ENCODE results near the gene GYPC.
"Not testable (repeated sequence)": the region's sequence is repeated elsewhere in the genome, so short reads cannot be mapped to it uniquely, and the experiment has no call there.

The GYPC gene, protein sequence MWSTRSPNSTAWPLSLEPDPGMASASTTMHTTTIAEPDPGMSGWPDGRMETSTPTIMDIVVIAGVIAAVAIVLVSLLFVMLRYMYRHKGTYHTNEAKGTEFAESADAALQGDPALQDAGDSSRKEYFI

DNA sequence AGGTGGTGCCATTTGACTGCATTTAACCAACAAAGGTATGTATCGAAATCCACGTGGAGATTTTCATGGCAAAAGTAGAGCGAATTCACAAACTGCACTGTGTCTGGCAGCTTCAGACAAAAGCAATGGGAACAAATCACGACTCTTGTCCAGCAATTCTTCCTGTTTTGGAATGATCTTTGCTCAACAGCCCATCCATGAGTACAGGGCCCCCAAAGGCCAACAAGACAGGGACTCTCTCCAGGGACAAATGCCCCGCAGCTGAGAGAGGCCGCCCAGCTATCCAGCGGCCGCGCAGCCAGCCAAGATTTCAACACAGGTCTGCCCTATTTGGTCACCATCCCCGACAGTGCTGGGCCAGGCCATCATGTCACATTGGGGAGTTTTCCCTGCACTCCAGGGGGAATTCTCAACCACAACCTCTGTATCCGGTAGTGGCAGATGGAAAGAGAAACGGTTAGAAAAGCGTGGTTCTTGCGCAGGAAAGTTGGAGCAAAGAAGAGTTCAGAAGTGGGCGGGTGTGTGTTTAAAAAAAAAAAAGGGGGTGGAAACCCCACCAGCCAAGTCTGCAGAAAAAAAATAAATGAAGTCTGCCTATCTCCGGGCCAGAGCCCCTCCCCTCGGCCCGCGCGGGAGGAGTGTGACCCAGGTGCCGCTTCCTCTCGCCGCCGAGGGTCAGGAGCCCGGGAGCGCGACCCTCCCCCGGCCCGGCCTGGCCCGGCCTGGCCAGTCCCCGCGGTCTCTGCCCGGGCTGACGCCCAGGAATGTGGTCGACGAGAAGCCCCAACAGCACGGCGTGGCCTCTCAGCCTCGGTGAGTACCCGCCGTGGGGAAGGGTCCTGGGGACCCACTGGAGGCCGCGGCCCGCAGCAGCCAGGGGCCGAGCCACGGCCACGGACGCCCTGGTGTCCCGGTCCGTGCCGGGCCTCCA is at the start of gene GYPC:
GYPC (plus strand) TSS at position 659 of the 931 bp plus-strand sequence; CDS start at position 765, 106 bp downstream.
- peak; percentile 56 for DNase-seq

DNA sequence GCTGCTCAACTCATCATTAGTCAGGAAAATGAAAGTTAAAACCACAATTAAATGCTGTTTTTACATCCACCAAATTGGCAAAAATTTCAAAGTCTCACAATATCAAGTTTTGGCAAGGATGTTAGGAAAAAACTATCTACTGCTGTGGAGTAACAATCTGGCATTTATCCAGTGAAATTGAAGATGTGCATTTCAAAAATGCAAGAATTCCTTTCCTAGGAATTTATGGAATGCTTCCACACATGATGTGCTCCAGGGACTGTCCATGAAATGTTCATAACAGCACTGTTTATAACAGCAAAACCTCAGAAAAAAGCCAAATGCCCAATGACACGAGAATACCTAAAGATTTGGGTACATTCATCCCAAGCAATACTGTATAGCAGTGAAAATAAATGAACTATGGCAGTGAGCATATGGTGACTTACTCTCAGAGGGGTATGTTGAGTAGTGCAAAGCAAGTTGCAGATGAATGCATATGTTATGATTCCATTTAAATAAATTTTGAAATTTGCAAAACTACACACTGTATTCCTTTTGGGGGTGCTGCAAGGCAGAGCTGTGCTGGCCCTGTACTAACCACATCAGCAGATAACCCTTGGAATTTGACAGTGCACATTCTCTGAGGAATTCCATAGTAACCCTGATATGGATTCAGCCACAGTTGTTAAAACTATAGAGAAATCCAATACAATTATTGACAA is 41.3 kb upstream of the GYPC start:
- DNase-seq: no peak

DNA sequence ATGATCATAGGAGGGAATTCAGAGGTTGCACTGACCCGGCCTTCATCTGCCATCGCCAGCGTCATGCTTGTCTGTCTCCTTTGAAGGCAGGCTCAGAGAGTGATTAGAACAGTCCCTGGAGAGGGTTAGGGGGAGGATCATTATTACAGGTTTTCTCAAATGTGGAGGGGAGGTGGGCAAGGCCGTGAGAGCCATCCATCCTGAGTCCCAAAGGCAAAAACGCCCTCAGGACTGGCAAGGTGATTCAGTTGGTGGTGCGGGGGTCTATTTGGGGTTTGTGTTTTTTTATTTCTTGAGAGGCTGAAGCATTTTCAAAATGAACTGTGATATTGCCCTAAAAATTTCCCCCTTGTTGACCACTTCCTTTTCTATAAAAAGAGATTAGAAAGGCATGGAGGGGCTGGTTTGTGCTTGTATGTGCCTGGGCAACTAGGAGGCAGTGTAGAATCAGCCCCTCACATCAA is 39.3 kb upstream of the GYPC start:
- DNase-seq: no peak

DNA sequence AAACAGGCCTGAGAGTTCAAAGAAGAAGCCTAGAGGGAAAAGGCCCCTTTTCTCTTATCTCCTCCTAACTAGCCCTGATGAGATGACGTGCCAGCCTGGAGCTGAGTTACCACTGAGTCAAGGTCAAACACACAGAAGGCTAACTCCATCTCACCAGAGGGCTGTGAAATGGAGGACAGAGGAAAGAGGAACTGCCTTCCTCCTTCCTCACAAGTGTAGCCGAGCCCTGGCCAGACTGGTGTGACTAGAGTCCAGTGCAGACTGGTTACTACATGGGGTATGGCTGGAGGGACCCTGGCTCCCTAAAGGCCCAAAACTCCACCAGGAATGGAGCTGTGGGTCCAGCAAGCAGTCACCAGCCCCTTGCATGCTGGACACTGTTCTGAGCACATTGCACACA is 35.7 kb upstream of the GYPC start:
- no peak for DNase-seq

DNA sequence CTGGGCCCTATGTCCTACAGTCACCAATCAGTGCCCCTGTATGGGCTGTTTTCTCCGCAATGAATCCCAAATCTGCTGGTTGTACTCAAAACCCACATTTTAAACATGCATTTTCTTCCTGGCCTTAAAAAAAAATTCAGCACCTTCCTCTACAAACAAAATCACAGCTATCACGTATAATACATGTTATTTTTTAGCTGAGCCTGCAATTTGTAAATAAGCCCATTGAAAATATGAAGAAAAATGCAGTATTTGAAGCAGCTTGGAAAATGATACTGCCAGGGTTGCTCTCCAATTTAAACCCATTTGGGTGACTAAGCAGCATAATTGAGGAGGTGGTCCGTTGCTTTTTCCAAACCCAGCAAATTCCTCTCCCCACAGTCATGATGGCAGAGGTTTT is 33.0 kb upstream of the GYPC start:
- no peak for DNase-seq

DNA sequence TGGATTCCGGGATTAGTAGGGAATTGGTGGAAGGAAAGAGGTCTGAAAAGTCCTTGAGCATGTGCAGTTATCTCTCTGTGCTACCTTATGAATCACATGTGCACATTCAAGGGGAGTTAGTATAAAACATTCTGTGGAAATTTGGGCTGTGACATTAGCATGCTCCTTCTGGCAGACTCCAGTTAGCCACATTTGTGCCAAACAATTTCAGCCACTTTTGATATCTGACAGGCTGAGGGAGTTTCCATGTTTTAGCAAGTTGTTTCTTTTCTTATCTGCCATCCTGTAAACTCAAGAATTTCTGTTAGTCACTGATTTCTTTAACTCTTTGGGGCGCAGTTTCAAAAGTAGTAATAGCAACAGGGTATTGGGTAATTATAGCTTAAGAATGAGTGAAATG is 28.3 kb upstream of the GYPC start:
- DNase-seq: no peak

DNA sequence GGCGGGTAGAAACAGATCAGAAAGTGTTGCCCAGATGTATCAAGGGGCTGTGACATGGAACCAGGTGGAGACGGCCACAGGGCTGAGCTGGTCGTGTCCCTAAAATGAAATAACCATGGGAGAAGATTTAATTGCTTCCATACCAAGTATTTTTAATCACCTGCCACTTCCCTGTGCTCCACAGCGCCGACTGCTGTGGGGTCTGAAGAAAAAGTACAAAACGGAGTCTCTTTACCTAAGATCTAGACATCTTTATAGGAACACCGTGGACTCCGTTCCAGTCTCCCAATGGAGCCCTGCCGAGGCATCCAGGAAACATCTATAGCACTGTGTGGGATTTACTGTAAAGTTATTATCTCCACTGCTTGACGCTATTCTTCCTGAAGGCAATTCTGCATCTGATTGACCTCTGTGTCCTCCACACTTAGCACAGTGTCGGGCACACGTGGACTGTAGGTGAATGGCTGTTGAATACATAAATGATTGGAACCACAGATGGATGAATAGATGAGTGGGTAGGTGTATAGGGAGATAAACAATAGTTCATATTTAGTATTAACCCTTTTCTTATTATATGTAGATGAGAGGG is 21.6 kb upstream of the GYPC start:
- peak; percentile 49 for DNase-seq

DNA sequence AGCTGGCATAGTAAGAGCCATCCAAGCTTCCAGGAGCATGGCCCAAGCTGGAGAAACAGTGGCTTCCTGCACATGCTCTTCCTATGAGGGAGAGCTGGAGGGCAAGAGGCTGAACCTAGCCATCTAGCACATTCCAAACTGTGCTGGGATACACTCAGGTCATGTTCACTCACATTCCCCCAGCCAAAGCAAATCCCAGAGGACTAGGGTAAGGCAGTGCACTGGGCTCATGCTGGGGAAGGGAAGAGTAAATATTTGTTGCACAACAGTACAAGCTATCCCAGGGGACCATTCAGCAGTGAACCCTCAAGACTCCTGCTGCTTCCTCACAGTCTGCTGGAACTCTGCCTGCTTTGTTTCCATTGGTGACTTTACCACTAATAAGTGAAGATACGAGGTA is 20.7 kb upstream of the GYPC start:
- no peak for DNase-seq

DNA sequence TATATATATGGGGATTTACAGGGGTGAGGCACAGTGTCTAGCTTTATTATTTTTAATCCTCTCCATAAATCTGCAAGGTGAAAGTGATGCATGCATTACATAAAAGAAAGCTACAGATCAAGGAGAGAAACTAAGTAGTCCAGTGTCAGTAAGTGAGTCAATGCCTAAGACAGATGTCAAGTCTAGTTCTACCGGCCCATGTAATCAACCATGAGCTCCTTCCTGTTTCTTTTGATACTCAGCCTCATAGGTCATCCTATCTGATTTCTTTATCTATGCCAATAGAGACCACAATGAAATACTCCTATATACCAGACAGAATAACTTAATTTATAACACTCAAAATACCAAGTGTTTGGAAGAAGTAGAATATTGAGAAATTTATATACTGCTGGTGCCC is 20.2 kb upstream of the GYPC start:
- DNase-seq: no peak

DNA sequence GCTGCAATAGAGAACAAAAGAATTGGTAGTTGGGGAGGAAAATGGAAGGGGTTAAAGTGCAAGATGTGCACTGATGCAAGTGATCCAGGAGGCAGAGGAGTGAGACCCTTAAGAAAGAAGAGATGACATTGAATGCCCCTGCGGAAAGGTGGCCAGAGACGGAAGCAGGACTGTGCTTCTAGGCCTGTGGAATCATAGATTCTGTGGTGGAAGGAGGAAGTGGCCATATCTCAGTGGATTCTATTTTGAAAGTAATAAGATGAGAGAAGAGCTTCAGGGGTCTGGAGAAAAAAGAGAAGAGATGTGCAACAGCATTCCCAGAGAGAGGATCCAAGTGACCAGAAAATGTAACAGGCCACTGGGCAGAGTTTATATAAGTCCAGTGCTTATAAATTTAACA is 18.6 kb upstream of the GYPC start:
- no peak for DNase-seq

DNA sequence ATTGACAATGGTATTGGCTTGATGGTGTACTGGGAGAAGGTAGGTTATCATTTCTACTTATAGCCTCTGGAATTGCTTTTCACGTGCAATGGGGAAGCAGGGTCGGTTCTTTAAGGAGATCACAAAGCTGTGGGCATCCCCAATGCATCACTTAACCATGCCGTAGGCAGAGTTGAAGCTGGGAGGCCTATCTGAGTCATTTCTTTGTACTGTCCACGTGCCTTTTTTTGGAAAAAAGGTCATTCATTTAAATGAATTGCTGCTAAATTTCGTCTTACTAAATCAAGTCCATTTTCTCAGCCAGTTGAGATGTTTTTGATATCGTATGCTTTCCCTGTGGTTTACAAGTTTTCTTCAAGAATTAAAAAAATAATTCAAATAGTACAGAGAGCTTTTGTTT is 17.2 kb upstream of the GYPC start:
- no peak for DNase-seq

DNA sequence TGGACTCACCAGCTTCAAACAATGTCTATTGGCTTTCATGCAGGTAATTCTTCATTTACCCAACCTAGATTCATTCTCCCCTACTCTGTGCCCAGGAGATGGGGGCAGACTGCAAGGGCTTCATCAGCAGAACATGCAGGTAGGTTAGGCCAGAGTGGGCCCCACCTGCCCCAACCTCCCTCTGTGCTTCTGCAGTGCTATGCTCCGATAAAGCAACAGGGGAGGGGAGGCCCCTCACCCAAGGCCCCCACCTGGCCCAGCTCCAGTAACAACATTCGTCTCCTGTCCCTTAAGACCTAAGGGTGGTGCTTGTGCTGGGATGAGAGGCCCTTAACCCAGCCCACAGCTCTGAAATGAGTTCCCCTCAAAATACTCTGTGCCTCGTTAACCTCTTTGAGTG is 16.7 kb upstream of the GYPC start:
- DNase-seq: no peak

DNA sequence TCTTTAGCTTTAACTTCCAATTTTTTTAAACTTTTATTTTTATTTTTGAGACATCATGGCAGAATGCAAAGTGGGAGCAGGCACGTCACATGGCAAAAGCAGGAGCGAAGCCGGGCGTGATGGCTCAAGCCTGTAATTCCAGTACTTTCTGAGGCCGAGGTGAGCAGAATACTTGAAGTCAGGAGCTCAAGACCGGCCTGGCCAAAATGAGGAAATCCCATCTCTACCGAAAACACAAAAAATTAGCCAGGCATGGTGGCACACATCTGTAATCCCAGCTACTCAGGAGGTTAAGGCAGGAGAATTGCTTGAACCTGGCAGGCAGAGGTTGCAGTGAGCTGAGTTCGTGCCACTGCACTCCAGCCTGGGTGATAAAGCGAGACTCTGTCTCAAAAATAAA is 14.7 kb upstream of the GYPC start:
- not testable (repeated sequence) for DNase-seq

DNA sequence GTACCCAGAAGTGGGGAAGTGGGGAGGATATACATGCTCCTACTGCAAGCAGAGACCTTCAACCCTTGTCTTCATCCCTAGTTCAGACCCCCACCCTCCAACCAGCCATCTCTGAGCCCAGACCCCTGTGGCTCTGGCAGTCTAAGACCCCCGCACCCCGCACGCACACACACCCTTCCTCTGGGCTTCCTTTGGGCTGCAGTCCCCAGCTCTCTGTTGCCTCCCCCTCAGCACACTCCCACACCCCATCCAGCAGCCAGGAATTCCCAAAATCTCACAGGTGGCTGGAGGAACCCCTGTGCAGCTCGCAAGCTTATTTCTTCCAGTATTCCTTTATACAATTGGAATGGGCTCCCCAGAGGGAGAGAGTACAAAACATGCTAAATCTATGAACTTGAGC is 13.9 kb upstream of the GYPC start:
- DNase-seq: no peak

DNA sequence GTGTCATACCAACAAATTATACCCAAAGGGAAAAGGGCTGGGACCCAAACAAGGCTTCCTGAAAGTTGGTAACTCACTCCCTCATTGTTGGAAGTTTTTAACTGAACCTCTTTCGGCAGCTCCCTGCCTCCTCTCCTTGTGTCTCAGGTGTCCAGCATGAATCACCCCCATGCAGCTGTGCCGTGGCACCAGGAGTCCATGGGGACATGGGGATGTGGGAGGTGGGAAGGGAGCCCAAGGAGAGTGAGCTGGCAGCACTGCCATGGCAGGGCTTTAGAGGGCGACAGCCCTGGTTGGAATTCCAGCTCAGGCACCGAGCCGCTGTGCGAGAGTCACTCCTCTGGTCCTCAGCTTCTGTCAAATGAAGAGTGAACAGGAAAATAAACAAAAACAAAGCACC is 12.5 kb upstream of the GYPC start:
- DNase-seq: no peak

DNA sequence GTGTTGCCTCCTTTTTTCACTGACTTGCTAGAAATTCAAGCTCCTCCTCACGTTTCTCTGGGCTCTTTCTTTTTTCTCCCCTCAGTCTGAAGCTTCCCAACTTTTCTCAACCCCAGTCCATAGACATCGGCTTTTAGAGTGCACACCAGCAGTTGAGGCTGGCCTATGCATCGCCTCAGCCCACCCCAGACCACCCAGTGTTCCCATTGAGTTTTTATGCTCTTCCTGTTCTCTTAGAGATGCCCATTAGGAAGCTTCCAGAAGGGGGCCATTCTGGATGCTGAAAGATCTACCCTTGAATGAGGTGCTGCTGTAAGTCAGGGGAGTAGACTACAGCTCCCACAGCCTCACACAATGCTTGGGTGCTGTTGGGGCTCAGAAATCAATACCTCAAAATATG is 12.0 kb upstream of the GYPC start:
- DNase-seq: no peak

DNA sequence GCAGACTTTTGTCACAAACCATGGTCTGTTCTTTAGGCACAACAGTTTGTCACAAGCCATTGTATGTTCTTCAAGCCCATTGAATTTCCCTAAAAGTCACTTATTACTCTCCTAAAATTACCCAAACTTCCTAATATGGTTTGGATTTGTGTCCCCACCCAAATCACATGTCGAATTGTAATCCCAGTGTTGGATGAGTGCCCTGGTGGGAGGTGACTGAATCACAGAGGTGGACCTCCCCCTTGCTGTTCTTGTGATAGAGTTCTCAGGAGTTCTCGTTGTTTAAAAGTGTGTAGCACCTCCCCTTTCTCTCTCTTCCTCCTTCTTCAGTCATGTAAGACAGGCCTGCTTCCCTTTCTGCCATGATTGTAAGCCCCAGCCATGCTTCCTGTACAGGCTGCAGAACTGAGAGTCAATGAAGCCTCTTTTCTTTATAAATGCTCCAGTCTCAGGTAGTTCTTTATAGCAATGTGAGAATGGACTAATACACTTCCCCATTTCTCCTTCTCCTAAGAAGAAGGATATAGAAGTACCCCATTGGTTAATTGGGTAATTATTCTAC is 11.2 kb upstream of the GYPC start:
- no peak for DNase-seq

DNA sequence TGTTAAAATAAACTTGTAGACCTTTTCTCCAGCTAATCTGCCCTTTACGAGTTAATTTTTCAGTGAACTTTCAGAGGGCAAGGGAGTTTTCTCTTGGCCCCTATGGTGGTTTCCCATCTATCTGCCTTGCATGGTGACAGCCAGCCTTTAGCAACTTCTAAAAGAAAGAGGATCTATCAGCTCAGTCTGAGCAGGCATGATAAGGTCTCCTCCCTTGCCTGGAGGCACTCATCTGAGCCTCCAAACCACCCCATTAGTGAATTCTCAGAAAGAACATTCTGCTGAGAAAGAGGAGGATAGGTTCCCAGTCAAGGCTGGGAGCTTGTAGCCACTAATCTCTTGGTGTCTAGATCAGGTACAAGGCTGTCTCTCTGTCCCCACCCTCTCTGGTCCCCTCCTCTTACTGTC is 10.7 kb upstream of the GYPC start:
- DNase-seq: no peak

DNA sequence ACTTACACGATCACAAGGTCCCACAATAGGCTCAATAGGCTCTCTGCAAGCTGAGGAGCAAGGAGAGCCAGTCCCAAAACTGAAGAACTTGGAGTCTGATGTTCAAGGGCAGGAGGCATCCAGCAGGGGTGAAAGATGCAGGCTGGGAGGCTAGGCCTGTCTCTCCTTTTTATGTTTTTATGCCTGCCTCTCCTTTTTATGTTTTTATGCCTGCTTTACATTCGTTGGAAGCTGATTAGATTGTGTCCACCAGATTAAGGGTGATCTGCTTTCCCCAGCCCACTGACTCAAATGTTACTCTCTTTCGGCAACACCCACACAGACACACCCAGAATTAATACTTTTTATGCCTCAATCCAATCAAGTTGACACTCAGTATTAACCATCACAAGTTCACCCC is 9.9 kb upstream of the GYPC start:
- DNase-seq: no peak

DNA sequence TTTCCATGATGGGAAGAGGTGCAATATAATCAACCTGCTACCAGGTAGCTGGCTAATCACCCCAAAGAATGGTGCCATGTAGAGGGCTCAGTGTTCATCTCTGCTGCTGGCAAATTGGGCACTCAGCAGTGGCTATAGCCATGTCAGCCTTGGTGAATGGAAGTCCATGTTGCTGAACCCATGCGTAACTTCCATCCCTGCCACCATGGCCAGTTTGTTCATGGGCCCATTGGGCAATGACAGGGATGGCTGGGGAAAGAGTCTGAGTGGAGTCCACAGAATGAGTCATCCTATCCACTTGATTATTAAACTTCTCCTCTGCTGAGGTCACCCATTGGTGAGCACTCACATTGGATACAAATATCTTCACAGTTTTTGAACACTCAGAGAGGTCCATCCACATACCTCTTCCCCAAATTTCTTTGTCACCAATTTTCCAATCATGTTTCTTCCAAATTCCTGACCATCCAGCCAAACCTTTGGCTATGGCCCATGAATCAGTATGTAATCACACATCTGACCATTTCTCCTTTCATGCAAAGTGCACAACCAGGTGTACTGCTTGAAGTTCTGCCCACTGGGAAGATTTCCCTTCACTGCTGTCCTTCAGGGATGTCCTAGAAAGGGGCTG is 8.1 kb upstream of the GYPC start:
- DNase-seq: not testable (repeated sequence)

DNA sequence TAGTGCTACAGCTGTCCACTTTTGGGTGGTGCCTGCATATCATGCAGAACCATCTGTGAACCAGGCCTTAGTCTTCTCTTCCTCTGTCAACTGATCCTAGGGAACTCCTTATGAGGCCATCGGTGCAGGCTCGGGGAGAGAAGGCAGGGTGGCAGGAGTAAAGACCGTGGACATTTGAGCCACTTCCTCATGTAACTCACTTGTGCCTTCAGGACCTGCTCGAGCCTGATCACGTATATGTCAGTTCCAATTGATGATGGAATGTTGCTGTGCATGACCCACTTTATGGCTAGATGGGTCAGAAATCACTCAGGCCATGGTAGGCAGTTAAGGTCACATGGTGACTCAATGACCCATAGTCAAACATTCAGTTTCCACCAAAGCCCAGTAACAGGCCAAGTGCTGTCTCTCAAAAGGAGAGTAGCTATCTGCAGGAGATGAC is 7.6 kb upstream of the GYPC start:
- not testable (repeated sequence) for DNase-seq

DNA sequence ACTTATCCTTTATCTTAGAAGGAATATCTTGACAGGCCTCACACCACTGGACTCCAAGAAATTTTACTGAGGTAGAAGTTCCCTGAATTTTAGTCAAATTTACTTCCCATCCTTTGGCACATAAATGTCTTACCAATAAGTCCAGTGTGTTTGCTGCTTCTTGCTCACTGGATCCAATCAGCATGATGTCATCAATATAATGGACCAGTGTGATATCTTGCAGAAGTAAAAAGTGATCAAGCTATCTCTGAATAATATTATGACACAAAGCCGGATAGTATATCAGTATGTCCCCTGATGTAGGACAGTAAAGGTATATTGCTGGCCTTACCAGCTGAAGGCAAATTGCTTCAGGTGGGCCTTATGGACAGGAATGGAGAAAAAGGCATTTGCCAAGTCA is 6.9 kb upstream of the GYPC start:
- no peak for DNase-seq

DNA sequence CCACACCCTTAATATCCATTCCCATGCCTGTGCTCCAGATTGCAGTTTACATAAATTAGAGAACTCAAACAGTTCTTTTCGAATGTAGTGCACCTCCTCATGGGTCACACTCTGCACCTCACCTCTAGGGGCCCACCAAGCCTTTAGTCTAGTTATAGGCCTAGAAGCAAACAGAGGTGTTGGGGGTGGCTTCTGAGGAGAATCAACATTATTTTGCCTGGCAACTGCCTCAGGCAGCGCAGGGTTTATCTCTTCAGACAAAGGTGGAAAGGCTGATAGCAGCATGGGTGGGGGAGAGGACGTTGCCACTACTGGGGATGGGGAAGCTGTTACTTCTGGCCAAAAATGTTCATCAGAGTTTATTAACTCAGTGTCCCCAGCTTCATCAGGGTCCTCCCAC is 5.0 kb upstream of the GYPC start:
- no peak for DNase-seq

Measured in CD4-positive, alpha-beta T cell treated with Interleukin-12 subunit alpha and Interleukin-12 subunit beta, for 1 hour (primary cell).